ENCODE results near the gene PLCXD1.

DNA sequence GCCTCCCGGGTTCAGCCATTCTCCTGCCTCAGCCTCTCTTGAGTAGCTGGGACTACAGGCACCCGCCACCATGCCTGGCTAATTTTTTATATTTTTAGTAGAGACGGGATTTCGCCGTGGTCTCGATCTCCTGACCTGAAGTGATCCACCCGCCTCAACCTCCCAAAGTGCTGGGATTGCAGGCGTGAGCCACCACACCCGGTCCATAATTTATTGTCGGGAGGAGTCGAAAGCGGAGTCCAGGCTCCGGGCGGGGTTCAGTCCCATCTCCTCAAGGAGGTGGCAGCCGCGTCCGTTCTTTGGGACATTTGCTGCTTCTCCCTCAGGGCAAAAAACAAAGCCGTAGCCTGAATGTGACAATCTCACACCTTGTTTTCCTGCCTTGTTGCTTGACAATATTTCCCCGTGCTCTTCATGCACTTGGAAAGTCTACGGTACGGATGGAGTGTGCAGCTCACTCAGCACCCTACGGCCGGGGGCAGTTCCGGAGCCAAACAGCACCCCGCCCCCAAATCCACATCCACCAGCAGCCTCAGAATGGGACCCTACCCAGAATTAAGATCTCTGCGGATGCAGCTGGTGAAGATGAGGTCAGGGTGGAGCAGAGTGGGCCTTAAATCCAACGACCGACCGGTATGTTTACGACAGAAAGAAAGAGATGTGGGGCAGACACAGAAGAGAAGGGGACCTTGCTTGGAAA, 27.8 kb downstream of the PLCXD1 start:
- TF ChIP-seq, protein P1, sequence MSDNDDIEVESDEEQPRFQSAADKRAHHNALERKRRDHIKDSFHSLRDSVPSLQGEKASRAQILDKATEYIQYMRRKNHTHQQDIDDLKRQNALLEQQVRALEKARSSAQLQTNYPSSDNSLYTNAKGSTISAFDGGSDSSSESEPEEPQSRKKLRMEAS (IDR thresholded peaks at IDR 0.05): no peak
- TF ChIP-seq TAF1 (conservative IDR thresholded peaks at IDR 0.05): no peak
- TF ChIP-seq, protein P2, sequence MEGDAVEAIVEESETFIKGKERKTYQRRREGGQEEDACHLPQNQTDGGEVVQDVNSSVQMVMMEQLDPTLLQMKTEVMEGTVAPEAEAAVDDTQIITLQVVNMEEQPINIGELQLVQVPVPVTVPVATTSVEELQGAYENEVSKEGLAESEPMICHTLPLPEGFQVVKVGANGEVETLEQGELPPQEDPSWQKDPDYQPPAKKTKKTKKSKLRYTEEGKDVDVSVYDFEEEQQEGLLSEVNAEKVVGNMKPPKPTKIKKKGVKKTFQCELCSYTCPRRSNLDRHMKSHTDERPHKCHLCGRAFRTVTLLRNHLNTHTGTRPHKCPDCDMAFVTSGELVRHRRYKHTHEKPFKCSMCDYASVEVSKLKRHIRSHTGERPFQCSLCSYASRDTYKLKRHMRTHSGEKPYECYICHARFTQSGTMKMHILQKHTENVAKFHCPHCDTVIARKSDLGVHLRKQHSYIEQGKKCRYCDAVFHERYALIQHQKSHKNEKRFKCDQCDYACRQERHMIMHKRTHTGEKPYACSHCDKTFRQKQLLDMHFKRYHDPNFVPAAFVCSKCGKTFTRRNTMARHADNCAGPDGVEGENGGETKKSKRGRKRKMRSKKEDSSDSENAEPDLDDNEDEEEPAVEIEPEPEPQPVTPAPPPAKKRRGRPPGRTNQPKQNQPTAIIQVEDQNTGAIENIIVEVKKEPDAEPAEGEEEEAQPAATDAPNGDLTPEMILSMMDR (IDR thresholded peaks at IDR 0.05; ENCODE audit: low read depth, low read length, missing input control): no peak

Data from liver (tissue), 3 donors.